Endothelial cell of umbilical vein (primary cell): ENCODE results near the gene LRRTM4.

ENCODE experiments used
- CTCF ChIP-seq, 2 donors: IDR thresholded peaks; 1 replicate in 1 of 2; 2 replicates in 1 of 2; pipeline ENCODE4 v1.5.1; 2011; ENCODE audit warnings: low read length in 2 of 2, mild to moderate bottlenecking in 2 of 2, moderate library complexity in 2 of 2, control low read depth in 1 of 2, inconsistent platforms in 1 of 2, low read depth in 1 of 2; ENCODE audit not compliant: insufficient read depth in 1 of 2; ENCODE audit errors: extremely low read depth in 1 of 2
- EZH2 ChIP-seq: IDR thresholded peaks from 2 replicates; pipeline ENCODE4 v1.6.1; 2012; ENCODE audit warnings: borderline replicate concordance, low read depth, mild to moderate bottlenecking, moderate library complexity, low read length, inconsistent platforms; ENCODE audit not compliant: severe bottlenecking
- MAX ChIP-seq: IDR thresholded peaks from 2 replicates; pipeline ENCODE4 v1.6.1; 2011; ENCODE audit not compliant: insufficient read depth, insufficient read length
- MYC ChIP-seq: IDR thresholded peaks from one replicate; pipeline ENCODE4 v1.6.1; 2011; ENCODE audit warnings: mild to moderate bottlenecking, low read depth, low read length
- POLR2A ChIP-seq: IDR thresholded peaks from 2 replicates; pipeline ENCODE4 v1.6.1; 2012; ENCODE audit warnings: low read depth, mild to moderate bottlenecking, control low read depth, low read length
- POLR2AphosphoS5 ChIP-seq: IDR thresholded peaks from 2 replicates; pipeline ENCODE4 v1.6.1; 2012; ENCODE audit warnings: low read depth, mild to moderate bottlenecking, control low read depth, low read length, moderate library complexity; ENCODE audit not compliant: insufficient read depth

- TF ChIP-seq POLR2A (no peak), CTCF (IDR thresholded peaks at IDR 0.05; ENCODE audit: extremely low read depth in 1 of 2, insufficient read depth in 1 of 2, low read depth in 1 of 2, low read length in 2 of 2) (no peak), POLR2AphosphoS5 (no peak), EZH2 (no peak), MAX (no peak), MYC (no peak)
These were observed 34.9 kb downstream of the LRRTM4 start for GRCh38 chr2:77487074-77487803.
